Gastrocnemius medialis (tissue), 4 donors: ENCODE data around the gene RPP25L.

Source experiments
- CTCF ChIP-seq, 5 experiments: fragments of 450-650 bp in 3 of 5; fragments of 200-600 bp in 2 of 5; sonication (generic) in 2 of 5; IDR thresholded peaks in 4 of 5; conservative IDR thresholded peaks in 1 of 5; 1 replicate in 4 of 5; 2 replicates in 1 of 5; pipeline ENCODE4 v1.5.1; 2016 to 2019; ENCODE audit warnings: antibody characterized with exemption in 5 of 5, mild to moderate bottlenecking in 3 of 5, moderate library complexity in 3 of 5
- POLR2A ChIP-seq, 2 donors: fragments of 450-650 bp; IDR thresholded peaks; one replicate each; pipeline ENCODE4 v1.6.1; 2017; ENCODE audit warnings: antibody characterized with exemption in 2 of 2, mild to moderate bottlenecking in 2 of 2, moderate library complexity in 2 of 2

- TF ChIP-seq CTCF (IDR thresholded peaks at IDR 0.05 in 4 of 5, conservative IDR thresholded peaks at IDR 0.05 in 1 of 5) = no peak
- no peak for TF ChIP-seq POLR2A (IDR thresholded peaks at IDR 0.05)
Measured at GRCh38 chr9:34653151-34654072, 41.5 kb upstream of the RPP25L start.
